ENCODE results near the gene DDX50. TPM values are rescaled to one million over a fixed set of nuclear protein-coding genes. Genes with fewer than 3 reads are reported as not detected.
"Not testable (repeated sequence)": the region's sequence is repeated elsewhere in the genome, so short reads cannot be mapped to it uniquely, and the experiment has no call there.

Gene DDX50
- total RNA-seq, 3 donors from 2014 or later: 15.2 to 40.6 (median 24.6) TPM

DNA sequence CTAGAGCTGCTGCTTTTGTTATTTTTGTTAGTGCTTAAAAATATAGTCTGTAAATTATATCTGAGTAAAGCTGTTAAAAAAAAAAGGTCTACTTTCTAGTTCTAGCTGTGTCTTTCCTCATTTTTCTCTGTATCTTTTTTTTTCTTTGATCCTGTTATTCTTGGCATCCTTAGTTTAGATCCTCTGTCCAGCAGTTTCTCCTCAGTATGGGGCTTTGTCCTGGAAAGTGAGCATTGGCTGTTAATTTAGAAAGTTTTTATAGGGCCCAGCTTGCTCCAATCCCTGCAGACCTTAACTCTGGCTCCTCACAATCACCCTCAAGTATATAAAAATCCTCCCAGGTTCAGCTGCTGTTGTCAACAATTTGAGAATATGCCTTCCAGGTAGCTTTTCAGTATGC is 23.5 kb downstream of the DDX50 start:
- DNase-seq (no peak), ATAC-seq (no peak)
- no peak overlapping the region for H3K4me3 ChIP-seq
- no peaks in the 10 kb centered on the region for H3K4me1 ChIP-seq (ENCODE audit: low read depth)
- TF ChIP-seq, protein P1, sequence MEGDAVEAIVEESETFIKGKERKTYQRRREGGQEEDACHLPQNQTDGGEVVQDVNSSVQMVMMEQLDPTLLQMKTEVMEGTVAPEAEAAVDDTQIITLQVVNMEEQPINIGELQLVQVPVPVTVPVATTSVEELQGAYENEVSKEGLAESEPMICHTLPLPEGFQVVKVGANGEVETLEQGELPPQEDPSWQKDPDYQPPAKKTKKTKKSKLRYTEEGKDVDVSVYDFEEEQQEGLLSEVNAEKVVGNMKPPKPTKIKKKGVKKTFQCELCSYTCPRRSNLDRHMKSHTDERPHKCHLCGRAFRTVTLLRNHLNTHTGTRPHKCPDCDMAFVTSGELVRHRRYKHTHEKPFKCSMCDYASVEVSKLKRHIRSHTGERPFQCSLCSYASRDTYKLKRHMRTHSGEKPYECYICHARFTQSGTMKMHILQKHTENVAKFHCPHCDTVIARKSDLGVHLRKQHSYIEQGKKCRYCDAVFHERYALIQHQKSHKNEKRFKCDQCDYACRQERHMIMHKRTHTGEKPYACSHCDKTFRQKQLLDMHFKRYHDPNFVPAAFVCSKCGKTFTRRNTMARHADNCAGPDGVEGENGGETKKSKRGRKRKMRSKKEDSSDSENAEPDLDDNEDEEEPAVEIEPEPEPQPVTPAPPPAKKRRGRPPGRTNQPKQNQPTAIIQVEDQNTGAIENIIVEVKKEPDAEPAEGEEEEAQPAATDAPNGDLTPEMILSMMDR (IDR thresholded peaks at IDR 0.05): no peak
- H3K36me3 ChIP-seq (ENCODE audit: low read depth): no peaks in the 10 kb centered on the region
- H3K9me3 ChIP-seq: no peaks in the 10 kb centered on the region
- intact Hi-C loops (cut with DNase I, micrococcal nuclease): no loop called here

DNA sequence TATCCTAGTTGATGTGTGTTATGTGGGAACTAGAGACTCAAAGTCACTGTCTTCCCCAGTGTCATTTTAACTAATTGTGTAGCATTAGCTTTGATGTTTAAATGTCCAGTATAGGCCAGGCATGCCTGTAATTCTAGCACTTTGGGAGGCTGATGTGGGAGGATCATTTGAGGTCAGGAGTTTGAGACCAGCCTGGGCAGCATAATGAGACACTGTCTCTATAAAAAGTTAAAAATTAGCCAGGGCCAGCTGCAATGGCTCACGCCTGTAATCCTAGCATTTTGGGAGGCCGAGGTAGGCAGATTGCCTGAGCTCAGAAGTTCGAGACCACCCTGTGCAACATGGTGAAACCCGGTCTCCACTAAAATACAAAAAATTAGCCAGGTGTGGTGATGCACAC is 24.4 kb downstream of the DDX50 start:
- ATAC-seq (no peak), DNase-seq (no peak)
- intact Hi-C loops (cut with DNase I, micrococcal nuclease): no loop called here
- TF ChIP-seq, protein P1 (IDR thresholded peaks at IDR 0.05): no peak
- Histone ChIP-seq H3K4me1 (ENCODE audit: low read depth) (no peaks in the 10 kb centered on the region), H3K4me3 (no peak overlapping the region), H3K9me3 (no peaks in the 10 kb centered on the region), H3K36me3 (ENCODE audit: low read depth) (no peaks in the 10 kb centered on the region)

DNA sequence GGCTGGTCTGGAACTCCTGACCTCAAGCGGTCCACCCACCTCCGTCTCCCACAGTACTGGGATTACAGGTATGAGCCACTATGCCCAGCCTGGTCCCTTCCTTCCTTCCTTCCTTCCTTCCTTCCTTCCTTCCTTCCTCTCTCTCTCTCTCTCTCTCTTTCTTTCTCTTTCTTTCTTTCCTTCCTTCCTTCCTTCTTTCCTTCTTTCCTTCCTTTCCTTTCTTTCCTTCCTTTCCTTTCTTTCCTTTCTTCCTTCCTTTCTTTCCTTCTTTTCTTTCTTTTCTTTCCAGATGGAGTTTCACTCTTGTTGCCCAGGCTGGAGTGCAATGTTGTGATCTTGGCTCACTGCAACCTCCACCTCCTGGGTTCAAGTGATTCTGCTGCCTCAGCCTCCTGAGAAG is 28.0 kb downstream of the DDX50 start:
- ATAC-seq; H3K4me1 ChIP-seq (ENCODE audit: low read depth); H3K4me3 ChIP-seq; H3K9me3 ChIP-seq; intact Hi-C loops (cut with DNase I, micrococcal nuclease); DNase-seq; H3K36me3 ChIP-seq (ENCODE audit: low read depth): not testable (repeated sequence)

DNA sequence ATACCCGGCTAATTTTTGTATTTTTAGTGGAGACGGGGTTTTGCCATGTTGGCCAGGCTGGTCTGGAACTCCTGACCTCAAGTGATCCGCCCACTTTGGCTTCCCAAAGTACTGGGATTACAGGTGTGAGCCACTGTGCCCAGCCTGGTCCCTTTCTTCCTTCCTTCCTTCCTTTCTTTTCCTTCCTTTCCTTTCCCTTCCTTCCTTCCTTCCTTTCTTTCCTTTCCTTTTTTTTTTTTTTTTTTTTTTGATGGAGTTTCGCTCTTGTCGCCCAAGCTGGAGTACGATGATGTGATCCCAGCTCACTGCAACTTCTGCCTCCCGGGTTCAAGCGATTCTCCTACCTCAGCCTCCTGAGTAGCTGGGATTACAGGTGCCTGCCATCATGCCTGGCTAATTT is 28.8 kb downstream of the DDX50 start:
- H3K4me1 ChIP-seq (ENCODE audit: low read depth); ATAC-seq; DNase-seq; H3K36me3 ChIP-seq (ENCODE audit: low read depth); H3K4me3 ChIP-seq; H3K9me3 ChIP-seq; intact Hi-C loops (cut with DNase I, micrococcal nuclease): not testable (repeated sequence)

DNA sequence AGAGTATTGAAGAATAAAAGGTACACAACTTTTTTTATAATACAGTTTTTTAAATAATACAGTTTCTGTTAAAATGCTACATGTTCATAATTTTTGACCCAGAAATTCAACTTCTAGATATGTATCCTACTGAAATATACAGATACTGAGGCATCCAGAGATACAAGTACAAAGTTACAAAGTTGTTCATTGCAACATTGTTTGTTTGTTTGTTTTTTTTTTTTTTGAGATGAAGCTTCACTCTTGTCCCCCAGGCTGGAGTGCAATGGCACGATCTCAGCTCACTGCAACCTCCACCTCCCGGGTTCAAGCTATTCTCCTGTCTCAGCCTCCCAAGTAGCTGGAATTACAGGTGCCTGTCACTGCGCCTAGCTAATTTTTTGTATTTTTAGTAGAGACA is 31.7 kb downstream of the DDX50 start:
- DNase-seq; H3K4me1 ChIP-seq (ENCODE audit: low read depth); H3K9me3 ChIP-seq; H3K4me3 ChIP-seq; intact Hi-C loops (cut with DNase I, micrococcal nuclease); H3K36me3 ChIP-seq (ENCODE audit: low read depth); ATAC-seq: not testable (repeated sequence)

DNA sequence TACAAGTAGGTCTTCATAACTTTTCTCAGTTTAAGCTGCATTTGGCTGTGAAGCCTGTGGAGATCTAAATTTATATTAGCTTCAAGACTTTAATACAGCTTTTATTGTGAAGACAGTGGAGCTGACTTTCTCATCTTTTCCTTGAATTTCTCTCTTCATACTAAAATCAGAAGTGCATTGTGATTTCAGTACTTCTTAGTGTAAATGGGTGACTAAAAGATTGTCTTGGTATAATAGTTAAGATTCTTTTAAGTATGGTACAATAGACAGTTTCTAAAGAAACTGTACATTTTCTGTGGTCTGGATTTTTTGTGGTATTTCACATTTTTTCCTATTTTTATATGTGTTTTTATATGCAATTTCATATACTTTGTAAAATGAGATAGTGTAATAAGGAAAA is 33.9 kb downstream of the DDX50 start:
- ATAC-seq: no peak
- no peak for DNase-seq
- intact Hi-C loops (cut with DNase I, micrococcal nuclease): no loop called here
- H3K9me3 ChIP-seq: no peaks in the 10 kb centered on the region
- H3K4me3 ChIP-seq: no peak overlapping the region
- no peaks in the 10 kb centered on the region for H3K36me3 ChIP-seq (ENCODE audit: low read depth)
- no peaks in the 10 kb centered on the region for H3K4me1 ChIP-seq (ENCODE audit: low read depth)
- TF ChIP-seq, protein P1 (IDR thresholded peaks at IDR 0.05): no peak

DNA sequence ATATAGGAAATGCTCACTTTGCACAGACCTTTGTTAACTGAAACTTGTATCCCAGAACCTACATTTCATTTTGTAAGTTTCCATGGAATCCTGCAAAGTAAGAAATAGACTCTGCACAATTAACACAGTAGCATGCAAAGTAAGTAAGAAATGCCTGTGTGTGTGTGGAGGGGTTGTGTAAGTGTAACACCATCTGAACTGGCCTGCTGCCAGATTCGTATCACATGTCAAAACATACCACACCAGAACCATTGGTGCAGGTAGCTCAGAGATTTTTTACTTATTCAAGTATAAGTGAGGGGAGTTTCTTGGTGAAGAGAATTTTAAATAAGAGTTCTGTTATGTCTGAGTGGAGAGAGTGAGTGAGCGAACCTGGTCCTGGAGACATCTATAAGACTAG is 37.0 kb downstream of the DDX50 start:
- no peaks in the 10 kb centered on the region for H3K4me1 ChIP-seq (ENCODE audit: low read depth)
- no peak for ATAC-seq
- no peaks in the 10 kb centered on the region for H3K9me3 ChIP-seq
- TF ChIP-seq, protein P1 (IDR thresholded peaks at IDR 0.05): no peak
- intact Hi-C loops (cut with DNase I, micrococcal nuclease): no loop called here
- H3K4me3 ChIP-seq: no peak overlapping the region
- no peak for DNase-seq
- no peaks in the 10 kb centered on the region for H3K36me3 ChIP-seq (ENCODE audit: low read depth)

Data from mucosa of descending colon (tissue), 3 donors.